IPS DF 4.7 (cell line): ENCODE data around the gene RAI2.

Experiments
- DNase-seq: peaks from one replicate; pipeline ENCODE4 v3.0.0-alpha.2; 2013; ENCODE audit warnings: low spot score; ENCODE audit errors: extremely low read depth

The RAI2 gene

GRCh38 chrX:17860811-17861488 lies at the start of gene RAI2:
Gene RAI2, minus strand, starts transcription at chrX:17861298. Its CDS starts 59,288 bp downstream, at chrX:17802010.
- no peak for DNase-seq

GRCh38 chrX:17888421-17888820 lies 27.3 kb upstream of the RAI2 start:
- DNase-seq = no peak

GRCh38 chrX:17882680-17883079 lies 21.6 kb upstream of the RAI2 start:
- DNase-seq = no peak

GRCh38 chrX:17878028-17878670 lies 17.1 kb upstream of the RAI2 start:
- DNase-seq = no peak

GRCh38 chrX:17876135-17876534 lies 15.0 kb upstream of the RAI2 start:
- no peak for DNase-seq

GRCh38 chrX:17869580-17869979 lies 8.5 kb upstream of the RAI2 start:
- no peak for DNase-seq

- no peak for DNase-seq
Observed at GRCh38 chrX:17861489-17862011, 452 bp upstream of the RAI2 start.

- DNase-seq = no peak
Observed at GRCh38 chrX:17860179-17860780, 818 bp downstream of the RAI2 start.

- no peak for DNase-seq
Observed at GRCh38 chrX:17859609-17860178, 1.4 kb downstream of the RAI2 start.

GRCh38 chrX:17854531-17854930 lies 6.6 kb downstream of the RAI2 start:
- DNase-seq = no peak

GRCh38 chrX:17854069-17854468 lies 7.0 kb downstream of the RAI2 start:
- DNase-seq = no peak

GRCh38 chrX:17851874-17852273 lies 9.2 kb downstream of the RAI2 start:
- DNase-seq = no peak

GRCh38 chrX:17848545-17849265 lies 12.4 kb downstream of the RAI2 start:
- no peak for DNase-seq

- DNase-seq = no peak
Observed at GRCh38 chrX:17846045-17846444, 15.1 kb downstream of the RAI2 start.

- DNase-seq = no peak
Observed at GRCh38 chrX:17844236-17844635, 16.9 kb downstream of the RAI2 start.

GRCh38 chrX:17842769-17843525 lies 18.2 kb downstream of the RAI2 start:
- DNase-seq = no peak

- no peak for DNase-seq
Observed at GRCh38 chrX:17839269-17839668, 21.8 kb downstream of the RAI2 start.

- no peak for DNase-seq
Observed at GRCh38 chrX:17836830-17837229, 24.3 kb downstream of the RAI2 start.

GRCh38 chrX:17833954-17834353 lies 27.1 kb downstream of the RAI2 start:
- no peak for DNase-seq

- DNase-seq = no peak
Observed at GRCh38 chrX:17831255-17831654, 29.8 kb downstream of the RAI2 start.

GRCh38 chrX:17830211-17830610 lies 30.9 kb downstream of the RAI2 start:
- DNase-seq = no peak
